HG03442 (cell line): Measurements from ENCODE around the gene ARRDC2.
"Not testable (repeated sequence)": the region's sequence is repeated elsewhere in the genome, so short reads cannot be mapped to it uniquely, and the experiment has no call there.

Experiments
- ATAC-seq: cut with Tn5 transposase; IDR thresholded peaks from one replicate; pipeline ENCODE4 v1.9.1; 2021; ENCODE audit warnings: mild to moderate bottlenecking, moderate library complexity; ENCODE audit not compliant: unreplicated experiment

The ARRDC2 gene

GRCh38 chr19:17989425-17990094 is 18.4 kb upstream of the ARRDC2 start:
- no peak for ATAC-seq

- no peak for ATAC-seq
These were observed 14.7 kb upstream of the ARRDC2 start for GRCh38 chr19:17993076-17993813.

GRCh38 chr19:17996826-17997316 is 11.1 kb upstream of the ARRDC2 start:
- ATAC-seq, result no peak

DNA sequence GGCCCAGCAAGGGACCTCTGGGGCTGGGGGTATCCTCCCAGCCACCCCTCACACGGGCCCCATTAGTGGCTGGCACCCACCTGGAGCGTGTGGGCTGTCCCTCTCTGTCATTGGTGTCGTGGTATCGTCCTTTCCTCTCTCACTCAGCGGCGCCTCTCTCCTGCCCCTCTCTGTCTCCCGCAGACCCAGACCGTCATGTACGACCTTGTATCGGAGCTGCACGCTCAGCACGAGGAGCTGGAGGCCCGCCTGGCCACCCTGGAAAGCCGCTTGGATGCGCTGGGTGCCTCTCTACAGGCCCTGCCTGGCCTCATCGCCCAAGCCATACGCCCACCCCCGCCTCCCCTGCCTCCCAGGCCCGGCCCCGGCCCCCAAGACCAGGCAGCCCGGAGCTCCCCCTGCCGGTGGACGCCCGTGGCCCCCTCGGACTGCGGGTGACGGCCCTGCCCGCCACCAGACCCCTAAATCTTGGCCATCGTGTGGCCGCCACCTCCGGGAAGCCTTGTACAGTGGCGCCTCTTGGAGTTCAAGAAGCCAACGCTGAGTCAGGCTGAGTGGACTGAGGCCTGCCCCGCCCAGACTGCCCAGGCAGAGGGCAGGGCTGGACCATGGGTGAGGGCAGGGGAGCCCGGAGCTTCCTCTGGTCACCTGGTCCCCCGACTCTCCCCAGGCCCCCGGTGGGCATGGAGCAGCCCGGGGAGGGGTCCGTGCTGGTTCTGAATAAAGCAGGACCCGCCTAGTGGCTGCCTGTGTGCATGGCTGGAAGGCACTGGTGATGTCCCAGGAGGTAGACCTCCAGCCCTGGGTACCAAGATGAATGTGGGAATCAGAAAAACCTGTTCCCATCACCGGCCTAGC is 9.8 kb upstream of the ARRDC2 start:
- ATAC-seq, result no peak

DNA sequence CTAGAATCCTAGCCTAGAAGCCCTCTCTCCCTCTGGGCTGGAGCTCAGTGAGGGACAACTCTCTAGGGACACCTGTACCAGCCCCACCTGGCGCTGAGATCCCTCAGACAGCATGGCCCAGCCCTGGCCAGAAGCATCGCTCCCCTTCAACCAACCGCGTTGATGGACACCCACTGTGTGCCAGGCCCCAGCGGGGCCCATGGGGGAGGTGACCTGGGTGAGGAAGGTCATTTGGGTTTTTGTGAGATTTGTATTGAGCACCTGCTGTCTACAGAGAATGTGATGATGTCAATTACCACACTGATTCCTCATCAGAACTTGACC is 9.2 kb upstream of the ARRDC2 start:
- no peak for ATAC-seq

- ATAC-seq, result no peak
These were observed 8.1 kb upstream of the ARRDC2 start for GRCh38 chr19:17999684-18000479.

- ATAC-seq, result no peak
These were observed 7.5 kb upstream of the ARRDC2 start for GRCh38 chr19:18000480-18000914.

DNA sequence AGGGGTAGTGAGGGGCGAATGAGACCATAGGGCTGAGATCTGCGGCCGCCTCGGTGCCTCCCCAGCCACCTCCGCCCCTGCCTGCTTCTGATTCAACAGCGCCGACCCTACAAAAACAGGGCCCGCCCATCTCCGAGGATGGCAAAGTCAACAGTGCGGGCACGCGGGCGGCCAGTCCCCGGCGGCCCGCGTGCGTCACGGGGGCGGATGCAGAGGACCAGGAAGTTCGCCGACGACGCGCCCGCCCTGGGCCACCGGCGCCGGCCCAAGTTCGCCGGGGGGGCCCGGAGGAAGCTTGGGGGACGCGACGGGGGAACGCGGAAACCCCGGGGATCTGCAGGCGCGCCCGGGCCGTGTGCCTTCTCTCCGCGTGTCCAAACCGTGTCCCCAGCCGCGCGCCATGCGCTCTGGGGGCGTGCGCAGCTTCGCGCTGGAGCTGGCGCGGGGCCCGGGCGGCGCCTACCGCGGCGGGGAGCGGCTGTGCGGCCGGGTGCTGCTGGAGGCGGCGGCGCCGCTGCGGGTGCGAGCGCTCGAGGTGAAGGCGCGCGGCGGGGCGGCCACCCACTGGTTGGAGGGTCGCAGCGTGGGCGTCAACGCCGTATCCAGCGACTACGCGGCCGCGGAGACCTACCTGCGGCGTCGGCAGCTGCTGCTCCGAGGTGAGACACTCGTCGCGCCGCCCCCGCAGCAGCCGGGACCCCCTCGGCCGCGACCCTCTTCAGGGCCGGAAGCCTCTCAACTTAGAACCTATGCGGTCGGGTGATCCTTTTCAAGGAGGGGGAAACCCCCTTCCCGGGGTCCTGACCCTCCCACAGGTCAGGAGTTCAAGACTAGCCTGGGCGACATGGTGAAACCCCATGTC is 6.8 kb upstream of the ARRDC2 start:
- ATAC-seq, result peak; percentile 68

- ATAC-seq, result no peak
These were observed 6.1 kb upstream of the ARRDC2 start for GRCh38 chr19:18001777-18002345.

GRCh38 chr19:18002347-18002850 is 5.6 kb upstream of the ARRDC2 start:
- ATAC-seq, result no peak

GRCh38 chr19:18005750-18006149 is 2.2 kb upstream of the ARRDC2 start:
- ATAC-seq, result not testable (repeated sequence)

- peak; percentile 50 for ATAC-seq
These were observed 690 bp upstream of the ARRDC2 start for GRCh38 chr19:18007044-18007916.

DNA sequence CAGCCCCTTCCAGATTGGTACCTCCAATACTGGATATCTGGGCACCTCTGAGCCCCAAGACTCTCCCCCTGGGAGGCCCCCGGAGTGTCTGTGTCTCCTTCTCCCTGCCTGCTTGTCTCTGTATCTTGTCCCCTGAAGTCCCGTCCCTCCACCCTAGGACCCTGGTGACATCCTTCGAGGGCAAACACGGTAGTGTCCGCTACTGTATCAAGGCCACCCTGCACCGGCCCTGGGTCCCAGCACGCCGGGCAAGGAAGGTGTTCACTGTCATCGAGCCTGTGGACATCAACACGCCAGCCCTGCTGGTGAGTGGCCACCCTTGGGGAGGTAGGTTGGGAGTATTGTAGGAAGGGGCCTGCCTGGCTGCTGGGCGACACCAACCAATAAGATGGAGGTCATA is 844 bp downstream of the ARRDC2 start:
- ATAC-seq, result no peak

DNA sequence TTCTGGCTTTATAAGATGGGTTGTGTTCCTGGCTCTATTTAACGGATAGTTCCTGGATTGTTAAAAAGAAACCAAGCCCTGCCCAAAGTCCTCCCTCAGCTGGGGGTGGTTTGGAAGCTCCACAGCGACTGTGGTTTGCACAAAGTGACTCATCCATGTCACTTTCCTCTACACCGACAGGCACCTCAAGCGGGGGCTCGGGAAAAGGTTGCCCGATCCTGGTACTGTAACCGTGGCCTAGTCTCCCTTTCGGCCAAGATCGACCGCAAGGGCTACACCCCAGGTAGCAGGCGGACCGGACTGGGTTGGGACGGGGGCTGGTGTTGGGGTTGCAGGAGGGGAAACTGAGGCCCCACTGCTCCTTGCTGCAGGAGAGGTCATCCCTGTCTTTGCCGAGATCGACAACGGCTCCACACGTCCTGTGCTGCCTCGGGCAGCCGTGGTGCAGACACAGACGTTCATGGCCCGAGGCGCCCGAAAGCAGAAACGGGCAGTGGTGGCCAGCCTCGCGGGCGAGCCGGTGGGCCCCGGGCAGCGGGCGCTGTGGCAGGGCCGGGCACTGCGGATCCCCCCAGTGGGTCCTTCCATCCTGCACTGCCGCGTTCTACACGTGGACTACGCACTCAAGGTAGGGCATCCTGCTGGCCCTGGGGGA is 1.6 kb downstream of the ARRDC2 start:
- ATAC-seq, result no peak

DNA sequence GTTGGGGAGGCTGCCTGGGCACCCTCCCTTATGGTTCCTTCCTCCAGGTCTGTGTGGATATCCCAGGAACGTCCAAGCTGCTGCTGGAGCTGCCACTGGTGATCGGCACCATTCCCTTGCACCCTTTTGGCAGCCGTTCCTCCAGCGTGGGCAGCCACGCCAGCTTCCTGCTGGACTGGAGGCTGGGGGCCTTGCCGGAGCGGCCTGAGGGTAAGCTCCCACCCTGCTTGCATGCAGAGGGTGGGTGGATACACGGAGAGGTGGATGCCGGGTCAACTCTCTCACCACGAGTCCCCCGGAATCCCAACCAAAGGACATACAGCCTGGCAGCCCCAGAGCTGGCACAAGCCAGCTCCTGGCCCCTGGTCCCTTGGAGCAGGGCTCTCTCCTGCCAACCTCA is 2.2 kb downstream of the ARRDC2 start:
- no peak for ATAC-seq

DNA sequence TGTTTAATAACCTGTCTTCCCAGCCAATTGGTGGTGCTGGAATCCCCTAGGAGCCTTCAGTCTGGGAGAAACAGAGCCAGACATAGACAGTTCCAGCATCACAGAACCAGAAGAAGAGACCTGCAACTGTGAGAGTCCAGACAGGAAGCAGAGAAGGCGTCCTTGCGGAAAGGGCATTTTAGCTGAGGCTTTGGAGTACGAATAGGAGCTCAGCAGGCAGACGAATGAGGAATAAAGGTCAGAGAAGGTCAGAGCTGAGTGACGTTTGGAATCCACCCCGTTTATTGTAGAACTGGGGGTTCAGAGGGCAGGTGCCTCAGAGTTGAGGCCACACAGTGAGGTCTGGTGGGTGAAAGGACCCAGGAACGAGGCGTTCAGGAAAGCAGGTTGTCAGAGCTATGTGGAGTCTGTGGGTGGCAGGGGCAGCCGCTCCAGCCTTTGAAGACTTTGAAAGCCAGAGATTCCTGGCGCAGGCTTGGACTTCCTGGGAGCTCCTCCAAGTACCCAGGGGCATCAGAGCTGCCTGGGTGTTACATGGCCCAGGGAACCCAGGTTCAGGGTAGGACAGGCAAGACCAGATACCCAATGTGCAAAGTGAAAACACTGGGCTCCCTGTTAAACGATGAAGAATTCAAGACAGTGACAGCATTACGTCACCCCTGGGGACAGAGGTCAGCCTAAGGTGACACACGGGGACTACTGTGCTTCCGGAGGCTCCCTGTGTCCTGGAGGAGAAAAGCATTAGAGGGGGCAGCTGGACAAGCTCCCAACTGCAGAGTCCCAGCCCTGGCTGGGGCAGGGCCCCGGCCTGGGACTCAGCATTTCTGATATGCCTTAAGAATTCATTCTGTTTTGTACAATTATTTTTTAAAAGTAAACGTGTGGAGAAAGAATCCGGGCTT is 5.5 kb downstream of the ARRDC2 start:
- no peak for ATAC-seq

DNA sequence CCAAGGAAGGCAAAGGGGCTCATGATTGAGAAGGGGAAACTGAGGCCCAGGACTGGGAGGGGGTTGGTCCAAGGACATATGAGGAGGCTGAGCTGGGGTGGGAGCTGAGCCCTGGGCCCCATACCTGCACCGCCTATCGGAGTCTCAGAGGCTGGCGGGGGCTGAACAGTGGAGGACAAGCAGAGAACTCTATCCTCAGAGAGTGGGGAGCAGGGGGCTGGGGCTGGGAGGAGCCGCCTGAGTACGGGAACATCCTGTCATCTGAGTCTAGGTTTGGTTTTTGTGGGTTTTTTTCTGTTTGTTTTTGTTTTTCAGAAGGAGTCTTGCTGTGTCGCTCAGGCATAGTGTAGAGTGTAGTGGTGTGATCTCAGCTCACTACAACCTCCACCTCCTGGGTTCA is 6.2 kb downstream of the ARRDC2 start:
- ATAC-seq, result no peak
